HFF-Myc (cell line): ENCODE data around the gene SUPT6H.

Experiments
- DNase-seq: peaks from one replicate; pipeline ENCODE4 v3.0.0-alpha.2; 2011; ENCODE audit warnings: low read depth; ENCODE audit errors: extremely low read depth
- H3K4me3 ChIP-seq: replicated peaks from 2 replicates; pipeline ENCODE4 v1.5.1; 2011; ENCODE audit warnings: low read depth, mild to moderate bottlenecking, control low read depth, low read length
- CTCF ChIP-seq: IDR thresholded peaks from 2 replicates; pipeline ENCODE4 v1.5.1; 2012; ENCODE audit warnings: mild to moderate bottlenecking, low read depth, low read length, control low read depth; ENCODE audit errors: missing control alignments

Gene SUPT6H

DNA sequence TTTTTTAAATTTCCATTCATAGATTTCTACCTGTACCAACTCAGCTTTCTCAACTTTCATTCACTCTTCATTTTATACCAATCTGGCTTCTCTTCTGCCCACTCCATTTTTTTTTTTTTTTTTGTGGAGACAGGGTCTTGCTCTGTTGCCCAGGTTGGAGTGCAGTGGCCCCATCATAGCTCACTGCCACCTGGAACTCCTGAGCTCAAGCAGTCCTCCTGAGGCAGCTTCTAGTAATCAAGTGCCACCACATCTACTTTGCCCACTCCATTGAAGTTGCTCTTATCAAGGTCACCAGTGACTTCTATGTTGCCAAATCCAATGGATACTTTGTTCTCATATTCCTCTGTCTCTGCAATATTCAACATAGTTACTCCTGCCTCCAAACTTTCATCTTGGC is 1.7 kb downstream of the SUPT6H start:
- H3K4me3 ChIP-seq = peak overlapping the region; percentile 91; the same call in 1 of the 2 replicates
- no peak for TF ChIP-seq CTCF
- DNase-seq = no peak

GRCh38 chr17:28665994-28666393 is 4.0 kb downstream of the SUPT6H start:
- DNase-seq = no peak
- H3K4me3 ChIP-seq = no peak overlapping the region
- no peak for TF ChIP-seq CTCF

GRCh38 chr17:28667870-28668269 is 5.9 kb downstream of the SUPT6H start:
- no peak overlapping the region for H3K4me3 ChIP-seq
- TF ChIP-seq CTCF = no peak
- DNase-seq = no peak

DNA sequence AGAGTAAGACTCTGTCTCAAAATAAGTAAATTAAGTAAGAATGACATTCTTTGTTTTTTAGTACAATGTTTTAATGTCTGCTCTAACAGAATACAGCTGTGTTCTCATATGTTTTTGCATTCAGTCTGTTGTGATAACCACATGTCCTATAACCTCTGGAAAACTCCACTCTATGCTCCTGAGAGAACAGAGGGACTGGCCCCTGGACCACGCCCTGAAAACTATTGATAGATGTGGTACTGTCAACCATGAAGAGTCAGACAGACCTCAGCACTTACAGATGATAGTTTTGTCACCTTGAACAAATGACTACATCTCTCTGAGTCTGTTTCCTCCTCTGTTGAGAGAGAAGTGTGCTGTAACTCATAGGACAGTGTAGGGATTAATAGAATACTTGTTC is 7.9 kb downstream of the SUPT6H start:
- DNase-seq = no peak
- no peak overlapping the region for H3K4me3 ChIP-seq
- no peak for TF ChIP-seq CTCF

DNA sequence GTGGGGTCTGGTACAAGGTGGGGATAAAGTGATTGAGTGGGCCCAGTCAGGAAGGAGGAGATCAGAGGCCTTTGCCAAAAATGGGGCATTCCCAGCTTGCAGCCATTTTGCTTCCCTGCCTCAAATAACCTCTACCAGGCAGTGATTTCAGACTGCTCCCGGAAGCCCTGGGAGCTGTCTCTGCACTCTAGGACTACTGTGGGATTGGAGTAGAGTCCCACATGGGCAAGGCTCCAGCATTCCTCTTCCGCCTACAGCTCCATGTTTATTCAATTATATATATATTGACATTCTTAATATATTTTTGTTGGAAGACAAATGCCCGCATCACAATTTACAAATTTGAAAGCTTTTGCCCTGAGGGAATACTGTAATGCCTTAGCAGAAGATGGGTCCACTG is 13.5 kb downstream of the SUPT6H start:
- no peak for DNase-seq
- no peak for TF ChIP-seq CTCF
- no peak overlapping the region for H3K4me3 ChIP-seq

DNA sequence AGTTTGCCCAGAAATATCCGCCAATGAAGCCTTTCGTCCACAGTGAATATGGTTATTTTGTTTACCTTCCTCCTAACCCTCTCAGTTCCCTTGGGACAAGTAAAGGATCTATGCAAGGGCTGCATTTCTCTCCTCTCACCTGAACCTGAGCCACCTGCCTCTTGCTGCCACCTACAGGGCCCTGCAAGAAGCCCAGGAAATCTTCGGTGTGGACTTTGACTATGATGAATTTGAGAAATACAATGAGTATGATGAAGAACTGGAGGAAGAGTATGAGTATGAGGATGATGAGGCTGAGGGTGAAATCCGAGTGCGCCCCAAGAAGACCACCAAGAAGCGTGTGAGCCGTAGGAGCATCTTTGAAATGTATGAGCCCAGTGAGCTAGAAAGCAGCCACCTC is 14.0 kb downstream of the SUPT6H start:
- peak; percentile 26 for TF ChIP-seq CTCF
- H3K4me3 ChIP-seq = no peak overlapping the region
- no peak for DNase-seq

DNA sequence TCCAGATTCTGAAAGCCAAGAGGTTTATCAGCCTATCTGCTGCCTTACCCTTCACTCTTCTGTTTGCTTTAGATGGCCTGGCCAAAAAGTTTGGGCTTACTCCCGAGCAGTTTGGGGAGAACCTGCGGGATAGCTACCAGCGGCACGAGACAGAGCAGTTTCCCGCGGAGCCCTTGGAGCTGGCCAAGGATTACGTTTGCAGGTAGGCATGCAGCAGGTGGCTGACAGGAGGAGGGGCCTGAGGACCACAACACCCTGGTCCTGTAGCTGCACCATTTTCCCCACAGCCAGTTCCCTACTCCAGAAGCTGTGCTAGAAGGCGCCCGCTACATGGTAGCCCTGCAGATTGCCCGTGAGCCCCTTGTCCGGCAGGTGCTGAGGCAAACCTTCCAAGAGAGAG is 20.6 kb downstream of the SUPT6H start:
- no peak for TF ChIP-seq CTCF
- H3K4me3 ChIP-seq = no peak overlapping the region

More for the DNA sequence above, 20.6 kb downstream of the SUPT6H start:
- no peak for DNase-seq
